BE2C (cell line): Measurements from ENCODE around the gene CYP2J2.

ENCODE experiments used
- DNase-seq: peaks from one replicate; pipeline ENCODE4 v3.0.0-alpha.2; 2020
- H3K27me3 ChIP-seq: fragments of 250-450 bp; sonication (Bioruptor Pico); 2 replicates; pipeline ENCODE4 v1.5.1; 2020; ENCODE audit warnings: mild to moderate bottlenecking
- H3K36me3 ChIP-seq: fragments of 250-450 bp; sonication (Bioruptor Pico); 2 replicates; pipeline ENCODE4 v1.5.1; 2020; ENCODE audit warnings: mild to moderate bottlenecking
- H3K4me1 ChIP-seq: fragments of 250-450 bp; sonication (Bioruptor Pico); 2 replicates; pipeline ENCODE4 v1.5.1; 2020
- H3K4me3 ChIP-seq: 2 replicates; pipeline ENCODE4 v1.5.1; 2011; ENCODE audit warnings: low read depth, low read length
- H3K9me3 ChIP-seq: fragments of 250-450 bp; sonication (Bioruptor Pico); 2 replicates; pipeline ENCODE4 v1.5.1; 2020
- CTCF ChIP-seq: IDR thresholded peaks from 2 replicates; pipeline ENCODE4 v1.5.1; 2012; ENCODE audit warnings: mild to moderate bottlenecking, low read depth, low read length

The CYP2J2 gene

GRCh38 chr1:59845091-59845490, 81.5 kb downstream of the CYP2J2 start:
- Histone ChIP-seq H3K4me3 (no peak overlapping the region), H3K9me3 (no peaks in the 10 kb centered on the region), H3K27me3 (no peaks in the 10 kb centered on the region), H3K4me1 (no peaks in the 10 kb centered on the region), H3K36me3 (no peaks in the 10 kb centered on the region)
- no peak for TF ChIP-seq CTCF
- no peak for DNase-seq
